ENCODE data around the gene ZMYM2.
"Not testable (repeated sequence)": the region's sequence is repeated elsewhere in the genome, so short reads cannot be mapped to it uniquely, and the experiment has no call there.

Gene ZMYM2

GRCh38 chr13:20019043-20019442 is 60.5 kb downstream of the ZMYM2 start:
- no peak for DNase-seq (ENCODE audit: extremely low read depth, low read depth)
- TF ChIP-seq CTCF (IDR thresholded peaks at IDR 0.05; ENCODE audit: low read depth, low read length, missing control alignments) = no peak
- H3K4me3 ChIP-seq (replicated peaks; ENCODE audit: low read depth, low read length) = no peak overlapping the region

GRCh38 chr13:20024702-20025101 is 66.2 kb downstream of the ZMYM2 start:
- TF ChIP-seq CTCF (IDR thresholded peaks at IDR 0.05; ENCODE audit: low read depth, low read length, missing control alignments) = no peak
- DNase-seq (ENCODE audit: extremely low read depth, low read depth) = no peak
- H3K4me3 ChIP-seq (replicated peaks; ENCODE audit: low read depth, low read length) = no peak overlapping the region

GRCh38 chr13:20028953-20029352 is 70.4 kb downstream of the ZMYM2 start:
- TF ChIP-seq CTCF (IDR thresholded peaks at IDR 0.05; ENCODE audit: low read depth, low read length, missing control alignments) = no peak
- no peak overlapping the region for H3K4me3 ChIP-seq (replicated peaks; ENCODE audit: low read depth, low read length)

GRCh38 chr13:20033486-20033885 is 75.0 kb downstream of the ZMYM2 start:
- H3K4me3 ChIP-seq (replicated peaks; ENCODE audit: low read depth, low read length) = no peak overlapping the region
- DNase-seq (ENCODE audit: extremely low read depth, low read depth) = no peak
- TF ChIP-seq CTCF (IDR thresholded peaks at IDR 0.05; ENCODE audit: low read depth, low read length, missing control alignments) = no peak

More at GRCh38 chr13:20028953-20029352, 70.4 kb downstream of the ZMYM2 start:
- no peak for DNase-seq (ENCODE audit: extremely low read depth, low read depth)

GRCh38 chr13:20035130-20035529 is 76.6 kb downstream of the ZMYM2 start:
- no peak for TF ChIP-seq CTCF (IDR thresholded peaks at IDR 0.05; ENCODE audit: low read depth, low read length, missing control alignments)
- DNase-seq (ENCODE audit: extremely low read depth, low read depth) = no peak
- no peak overlapping the region for H3K4me3 ChIP-seq (replicated peaks; ENCODE audit: low read depth, low read length)

GRCh38 chr13:20037908-20038307 is 79.4 kb downstream of the ZMYM2 start:
- DNase-seq (ENCODE audit: extremely low read depth, low read depth) = no peak
- no peak overlapping the region for H3K4me3 ChIP-seq (replicated peaks; ENCODE audit: low read depth, low read length)
- no peak for TF ChIP-seq CTCF (IDR thresholded peaks at IDR 0.05; ENCODE audit: low read depth, low read length, missing control alignments)

GRCh38 chr13:20042603-20043002 is 84.1 kb downstream of the ZMYM2 start:
- DNase-seq (ENCODE audit: extremely low read depth, low read depth); H3K4me3 ChIP-seq (replicated peaks; ENCODE audit: low read depth, low read length): not testable (repeated sequence)

Measured in HFF-Myc (cell line).